SK-N-SH (cell line): Measurements from ENCODE around the gene C5orf52.

ENCODE experiments used
- CTCF ChIP-seq: fragments of 200-600 bp; sonication (generic); IDR thresholded peaks from 2 replicates; pipeline ENCODE4 v1.6.1; 2017; ENCODE audit warnings: antibody characterized with exemption, mild to moderate bottlenecking, moderate library complexity
- GABPA ChIP-seq: IDR thresholded peaks from 2 replicates; pipeline ENCODE4 v1.4.0; 2012; ENCODE audit warnings: low read depth, mild to moderate bottlenecking
- MEF2A ChIP-seq: IDR thresholded peaks from 2 replicates; pipeline ENCODE4 v1.4.0; 2012; ENCODE audit warnings: low read depth, borderline replicate concordance
- NFIC ChIP-seq: IDR thresholded peaks from 2 replicates; pipeline ENCODE4 v1.4.0; 2012; ENCODE audit warnings: borderline replicate concordance
- PBX3 ChIP-seq: IDR thresholded peaks from 2 replicates; pipeline ENCODE4; 2012
- POLR2AphosphoS5 ChIP-seq: IDR thresholded peaks from 2 replicates; pipeline ENCODE4 v1.6.1; 2012; ENCODE audit warnings: low read depth, low read length
- RAD21 ChIP-seq: IDR thresholded peaks from 2 replicates; pipeline ENCODE4 v1.6.1; 2012; ENCODE audit warnings: mild to moderate bottlenecking, low read length
- RFX5 ChIP-seq: IDR thresholded peaks from 2 replicates; pipeline ENCODE4 v1.6.1; 2012; ENCODE audit warnings: mild to moderate bottlenecking, improper control_type of control experiment, low read length
- RXRA ChIP-seq: IDR thresholded peaks from 2 replicates; pipeline ENCODE4 v1.4.0; 2012; ENCODE audit warnings: low read depth, mild to moderate bottlenecking, borderline replicate concordance
- TEAD4 ChIP-seq: IDR thresholded peaks from 2 replicates; pipeline ENCODE4 v1.4.0; 2012; ENCODE audit warnings: mild to moderate bottlenecking, borderline replicate concordance; ENCODE audit not compliant: insufficient read depth

- TF ChIP-seq POLR2AphosphoS5 (no peak), TEAD4 (no peak), MEF2A (no peak), RXRA (no peak), CTCF (no peak), RAD21 (no peak), GABPA (no peak), PBX3 (no peak), RFX5 (no peak), NFIC (no peak)
These were observed 19.0 kb upstream of the C5orf52 start, which contains the start of gene SOX30 for GRCh38 chr5:157652377-157652692.
